SK-N-MC (cell line): Measurements from ENCODE around the gene DHX15.

Experiments
- DNase-seq: peaks from one replicate; pipeline ENCODE4 v3.0.0-alpha.2; 2011; ENCODE audit warnings: low read depth, low spot score
- H3K27ac ChIP-seq: fragments of 200-600 bp; sonication (generic); 2 replicates; pipeline ENCODE4 v1.5.1; 2016; ENCODE audit warnings: mixed run types
- H3K36me3 ChIP-seq: fragments of 200-600 bp; sonication (generic); 2 replicates; pipeline ENCODE4 v1.6.1; 2017; ENCODE audit warnings: antibody characterized with exemption, low read length, mixed read lengths; ENCODE audit not compliant: insufficient read depth
- H3K4me3 ChIP-seq: fragments of 200-600 bp; sonication (generic); 2 replicates; pipeline ENCODE4 v1.5.1; 2016
- H3K9ac ChIP-seq: fragments of 200-600 bp; sonication (generic); 2 replicates; pipeline ENCODE4 v1.8.0; 2017; ENCODE audit warnings: mixed run types, mixed read lengths; ENCODE audit not compliant: insufficient read length
- H3K9me3 ChIP-seq: fragments of 200-600 bp; sonication (generic); 2 replicates; pipeline ENCODE4 v1.6.1; 2017; ENCODE audit warnings: low read depth, mild to moderate bottlenecking, antibody characterized with exemption, low read length, moderate library complexity, mixed read lengths
- EZH2 ChIP-seq: fragments of 200-600 bp; sonication (generic); IDR thresholded peaks from one replicate; pipeline ENCODE4 v1.6.1; 2017; ENCODE audit warnings: antibody characterized with exemption
- FOXP2 ChIP-seq: optimal IDR thresholded peaks from 2 replicates; pipeline ENCODE3; 2011; ENCODE audit warnings: mild to moderate bottlenecking, moderate library complexity; ENCODE audit not compliant: insufficient read depth; ENCODE audit errors: extremely low read length, control extremely low read depth
- POLR2AphosphoS5 ChIP-seq: IDR thresholded peaks from 2 replicates; pipeline ENCODE4 v1.6.1; 2012; ENCODE audit warnings: mild to moderate bottlenecking, low read depth, low read length, borderline replicate concordance

The DHX15 gene

DNA sequence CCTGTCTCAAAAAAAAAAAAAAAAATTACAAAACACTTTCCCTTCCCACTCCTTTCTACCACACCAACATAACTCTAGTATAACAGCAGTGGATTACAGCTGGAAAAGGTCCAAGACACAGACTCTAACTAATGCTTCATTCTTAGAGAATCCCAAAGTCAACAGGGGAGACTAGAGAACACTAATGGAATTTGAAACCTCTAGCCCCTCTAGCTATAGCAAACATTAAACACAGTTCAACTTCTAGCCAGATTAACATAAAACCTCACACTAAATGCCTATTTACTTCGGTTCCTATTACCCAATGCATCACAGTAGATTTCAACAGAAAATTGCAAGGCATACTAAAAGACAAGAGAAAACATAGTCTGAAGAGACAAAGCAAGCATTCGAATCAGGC lies 10.5 kb upstream of the DHX15 start:
- Histone ChIP-seq H3K27ac (no peak overlapping the region), H3K9ac (no peak overlapping the region), H3K36me3 (no peaks in the 10 kb centered on the region), H3K9me3 (no peaks in the 10 kb centered on the region), H3K4me3 (no peak overlapping the region)
- no peak for TF ChIP-seq EZH2
- TF ChIP-seq POLR2AphosphoS5, result no peak
- no peak for DNase-seq

DNA sequence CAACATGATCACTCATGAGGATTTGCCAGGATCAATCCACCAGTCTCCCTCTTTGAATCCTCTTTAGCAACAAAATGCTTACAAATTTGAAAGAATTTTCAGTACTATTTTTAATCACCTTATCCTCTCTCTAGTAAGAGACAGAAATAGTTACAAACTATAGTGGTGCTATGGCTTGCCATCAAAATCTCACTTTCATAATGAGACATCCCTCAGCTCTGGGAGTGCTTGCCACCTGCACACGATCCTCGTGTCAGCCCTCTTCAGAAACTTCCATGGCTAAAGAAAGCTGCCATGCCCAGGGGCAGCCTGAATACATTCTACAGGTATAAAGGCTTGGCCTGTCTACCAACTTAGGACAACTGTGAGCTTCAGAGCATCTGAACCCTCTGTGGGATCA lies 5.1 kb upstream of the DHX15 start:
- Histone ChIP-seq H3K9me3 (no peaks in the 10 kb centered on the region), H3K36me3 (no peaks in the 10 kb centered on the region), H3K9ac (no peak overlapping the region), H3K4me3 (no peak overlapping the region), H3K27ac (no peak overlapping the region)
- DNase-seq, result no peak
- no peak for TF ChIP-seq POLR2AphosphoS5
- TF ChIP-seq FOXP2, result no peak
- no peak for TF ChIP-seq EZH2

DNA sequence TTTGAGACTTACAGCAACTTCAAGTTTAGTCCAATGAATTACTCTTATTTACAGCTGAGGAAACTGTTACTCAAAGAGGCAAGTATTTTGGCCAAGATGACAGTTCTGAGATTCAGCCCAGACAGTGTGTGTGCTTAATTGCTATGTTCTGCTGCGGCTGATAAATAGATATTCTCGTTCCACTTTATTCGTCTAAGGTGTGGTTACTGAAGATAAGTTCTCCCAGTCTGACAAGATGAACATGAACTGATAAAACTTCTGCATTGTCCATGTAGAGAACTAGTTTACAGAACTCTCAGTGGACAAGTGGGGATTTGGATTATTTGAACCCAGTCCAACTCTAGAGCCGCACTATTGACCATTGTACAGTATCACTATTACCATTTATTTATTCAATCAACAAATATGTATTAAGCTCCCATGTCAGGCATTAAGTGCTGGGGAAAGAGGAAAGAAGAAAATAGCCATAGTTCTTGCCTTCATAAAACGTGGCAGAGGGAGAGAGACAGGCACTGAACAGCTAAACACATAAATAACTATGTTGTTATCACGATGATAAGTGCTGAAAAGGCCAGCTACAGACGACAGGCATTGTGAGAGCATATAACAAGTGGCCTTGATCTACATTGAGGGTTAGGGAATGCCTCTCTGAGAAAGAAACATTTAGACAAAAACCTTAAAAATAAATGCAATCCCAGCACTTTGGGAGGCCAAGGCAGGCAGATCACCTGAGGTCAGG lies 4.0 kb upstream of the DHX15 start:
- H3K27ac ChIP-seq, result no peak overlapping the region
- H3K9me3 ChIP-seq, result no peaks in the 10 kb centered on the region
- DNase-seq, result no peak
- H3K36me3 ChIP-seq, result no peaks in the 10 kb centered on the region
- no peak overlapping the region for H3K9ac ChIP-seq
- TF ChIP-seq POLR2AphosphoS5 (no peak), FOXP2 (no peak), EZH2 (no peak)
- H3K4me3 ChIP-seq, result no peak overlapping the region

DNA sequence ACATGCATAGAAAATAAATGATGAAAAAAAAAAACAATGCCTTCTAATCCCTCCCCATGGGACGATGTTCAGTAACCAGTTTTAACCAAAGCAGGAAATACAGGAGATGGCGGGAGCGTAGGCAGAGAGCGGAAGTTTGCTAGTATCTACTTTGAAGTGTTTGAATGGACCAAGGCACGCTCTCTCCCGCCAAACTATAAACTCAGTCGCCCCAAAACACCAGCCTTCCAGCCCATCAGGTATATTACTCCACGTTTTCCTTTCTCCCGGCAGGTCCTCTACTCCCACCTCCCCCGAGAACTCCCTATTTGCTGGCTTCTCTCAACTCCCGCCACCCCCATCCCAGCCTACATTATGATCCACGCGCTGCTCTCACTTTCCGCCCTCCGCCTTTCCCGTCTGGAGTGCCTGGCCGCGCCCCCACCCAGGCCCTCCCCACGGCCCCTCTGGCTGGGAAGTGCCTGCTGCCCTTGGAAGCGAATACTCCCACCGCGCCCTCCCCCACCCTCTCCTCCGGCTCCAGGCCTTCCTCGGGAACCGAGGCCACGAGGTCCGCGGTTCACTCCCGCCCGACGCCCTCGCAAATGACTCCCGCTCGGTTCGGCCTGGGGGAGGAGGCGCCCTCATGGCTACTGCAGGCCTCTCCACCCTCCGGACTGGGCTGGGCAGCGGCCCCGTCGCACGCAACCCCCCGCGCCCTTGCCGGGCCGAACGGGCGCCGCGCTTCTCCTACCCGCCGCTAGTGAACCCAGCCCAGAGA lies 723 bp downstream of the DHX15 start:
- Histone ChIP-seq H3K4me3 (peak overlapping the region; percentile 89), H3K9ac (peak overlapping the region; percentile 98), H3K36me3 (peaks cover 34% of the 10 kb centered on the region), H3K27ac (peak overlapping the region; percentile 86), H3K9me3 (no peaks in the 10 kb centered on the region)
- no peak for DNase-seq
- no peak for TF ChIP-seq FOXP2
- no peak for TF ChIP-seq POLR2AphosphoS5
- TF ChIP-seq EZH2, result no peak

DNA sequence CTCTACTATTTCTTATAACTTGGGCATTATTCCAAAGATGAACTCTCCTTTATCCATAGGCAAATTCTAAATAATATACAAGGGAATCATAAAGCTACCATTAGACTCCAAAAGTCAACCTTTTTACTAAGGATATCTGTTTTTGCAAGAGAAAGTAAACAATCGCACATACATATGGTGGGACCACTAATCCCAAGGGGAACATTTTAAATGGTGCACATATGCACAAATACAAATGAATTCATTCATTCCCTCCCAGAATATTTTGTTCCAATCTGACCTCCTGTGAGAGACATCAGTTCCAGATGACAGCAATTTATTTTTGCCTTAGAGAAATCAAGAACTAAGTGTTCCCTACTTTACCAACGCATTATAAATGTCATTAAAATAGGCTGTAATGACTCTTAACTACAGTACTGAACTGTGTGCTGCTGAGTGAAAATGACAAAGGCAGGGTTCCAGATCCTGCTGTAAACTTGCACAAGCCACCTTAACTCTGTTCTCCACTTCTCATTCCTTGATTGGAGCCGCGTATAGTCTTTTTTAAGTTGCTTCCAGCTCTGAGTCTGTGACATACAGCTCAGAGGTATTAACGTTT lies 2.0 kb downstream of the DHX15 start:
- TF ChIP-seq POLR2AphosphoS5 (no peak), EZH2 (no peak), FOXP2 (no peak)
- no peak for DNase-seq
- Histone ChIP-seq H3K9me3 (no peaks in the 10 kb centered on the region), H3K27ac (no peak overlapping the region), H3K4me3 (peak overlapping the region; percentile 89), H3K36me3 (peaks cover 39% of the 10 kb centered on the region), H3K9ac (peak overlapping the region; percentile 98)

DNA sequence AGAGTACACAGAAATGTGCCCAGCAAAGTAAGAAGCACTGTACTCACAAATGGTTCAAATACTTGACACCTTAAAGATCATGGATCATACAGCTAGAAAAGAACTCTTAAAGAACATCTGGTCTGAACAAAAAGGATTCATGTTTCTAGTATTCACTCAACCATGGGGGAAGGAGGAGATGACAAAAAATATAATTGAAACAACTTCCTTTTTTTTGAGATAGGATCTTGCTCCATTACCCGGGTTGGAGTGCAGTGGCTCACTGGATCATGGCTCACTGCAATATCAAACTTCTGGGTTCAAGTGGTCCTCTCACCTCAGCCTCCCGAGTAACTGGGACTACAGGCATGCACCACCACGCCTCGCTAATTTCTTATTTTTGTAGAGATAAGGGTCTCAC lies 6.0 kb downstream of the DHX15 start:
- H3K4me3 ChIP-seq, result no peak overlapping the region
- H3K9ac ChIP-seq, result no peak overlapping the region
- TF ChIP-seq FOXP2 (no peak), EZH2 (no peak), POLR2AphosphoS5 (no peak)
- DNase-seq, result no peak
- no peak overlapping the region for H3K27ac ChIP-seq
- H3K9me3 ChIP-seq, result no peaks in the 10 kb centered on the region
- H3K36me3 ChIP-seq, result peaks cover 74% of the 10 kb centered on the region

DNA sequence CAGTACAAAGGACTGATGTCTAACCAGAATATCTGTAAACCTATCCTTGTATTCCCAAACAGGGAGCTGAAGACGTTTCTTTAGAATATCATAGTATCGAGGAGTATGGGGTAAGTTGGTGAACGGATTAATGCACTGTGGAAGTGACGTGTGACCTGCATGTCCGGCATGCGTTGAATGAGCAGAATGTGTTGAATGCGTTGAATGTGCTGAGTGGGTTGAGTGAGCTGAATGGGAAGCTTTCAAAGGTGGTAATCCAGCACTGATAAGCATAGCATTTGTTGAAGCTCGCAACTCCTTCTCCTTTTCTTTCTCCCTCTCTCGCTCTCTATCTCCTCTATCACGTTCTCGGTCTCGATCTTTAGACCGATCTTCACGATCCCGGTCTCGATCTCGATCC lies 8.1 kb downstream of the DHX15 start:
- Histone ChIP-seq H3K36me3 (peaks cover 80% of the 10 kb centered on the region), H3K4me3 (no peak overlapping the region), H3K27ac (no peak overlapping the region), H3K9ac (no peak overlapping the region), H3K9me3 (no peaks in the 10 kb centered on the region)
- DNase-seq, result no peak
- TF ChIP-seq POLR2AphosphoS5 (no peak), EZH2 (no peak), FOXP2 (no peak)

DNA sequence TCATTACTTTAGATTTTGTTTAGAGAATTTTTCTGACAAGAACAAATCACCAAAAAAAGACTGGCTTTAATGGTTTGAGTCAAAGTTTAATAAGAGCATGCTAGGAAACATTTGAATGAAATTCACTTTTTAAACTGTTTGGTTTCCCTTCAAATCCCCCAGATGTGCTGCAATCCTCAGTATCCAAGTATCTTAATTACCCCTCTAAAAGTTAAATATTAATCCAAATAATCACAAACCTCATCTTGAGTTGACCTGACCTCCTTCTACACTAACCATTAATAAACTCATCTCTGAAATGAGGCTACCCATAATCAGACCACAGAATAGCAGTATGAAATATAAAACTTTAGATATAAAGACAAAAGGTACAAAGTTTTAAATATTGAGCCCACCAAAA lies 10.1 kb downstream of the DHX15 start:
- Histone ChIP-seq H3K4me3 (no peak overlapping the region), H3K9me3 (no peaks in the 10 kb centered on the region), H3K9ac (no peak overlapping the region), H3K27ac (no peak overlapping the region), H3K36me3 (peaks cover 82% of the 10 kb centered on the region)
- no peak for DNase-seq
- TF ChIP-seq POLR2AphosphoS5, result no peak
- TF ChIP-seq FOXP2, result no peak
- TF ChIP-seq EZH2, result no peak

DNA sequence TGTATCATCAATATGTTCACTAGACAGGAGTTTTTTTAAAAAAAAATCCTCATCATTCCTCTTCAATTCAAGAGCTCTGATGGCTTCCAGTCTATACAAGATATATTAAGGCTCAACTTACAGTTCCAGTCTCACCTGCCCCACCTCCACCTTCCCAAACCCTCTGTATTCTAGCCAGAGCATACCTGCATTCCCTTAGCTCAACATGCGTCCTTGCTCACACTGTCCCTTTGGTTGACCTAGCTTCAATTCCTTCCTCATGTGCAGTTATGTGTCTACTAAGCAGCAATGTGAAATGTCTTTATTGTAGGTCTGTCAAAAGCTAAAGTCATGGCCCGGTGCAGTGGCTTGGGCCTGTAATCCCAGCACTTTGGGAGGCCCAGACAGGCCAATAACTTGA lies 10.8 kb downstream of the DHX15 start:
- no peak overlapping the region for H3K4me3 ChIP-seq
- no peaks in the 10 kb centered on the region for H3K9me3 ChIP-seq
- H3K9ac ChIP-seq, result no peak overlapping the region
- no peak for DNase-seq
- H3K27ac ChIP-seq, result no peak overlapping the region
- TF ChIP-seq EZH2 (no peak), POLR2AphosphoS5 (no peak), FOXP2 (no peak)
- H3K36me3 ChIP-seq, result peaks cover 80% of the 10 kb centered on the region
